Pancreas (tissue), 10 donors: ENCODE measurements around the gene MTTP. TPM values are rescaled to one million over a fixed set of nuclear protein-coding genes. Genes with fewer than 3 reads are reported as not detected.

Source experiments
- ATAC-seq, 4 donors: fragments of 200-7000 bp; cut with Tn5 transposase; one replicate each; pipeline versions ENCODE4 v1.8.0 to v1.9.1; 2020; ENCODE audit warnings: mild to moderate bottlenecking in 4 of 4, moderate library complexity in 4 of 4
- DNase-seq, 6 donors: peaks; one replicate each; pipeline ENCODE4 v3.0.0-alpha.2; 2020
- FAIRE-seq: peaks from 2 replicates; lab custom pipeline; 2012; peaks lifted over from hg19 to GRCh38; lab: Jason Lieb, UNC
- H3K27ac ChIP-seq, 4 donors: fragments of 200-600 bp; sonication (generic); 1 replicate in 3 of 4; 2 replicates in 1 of 4; pipeline versions ENCODE4 v1.5.0 to v1.8.0; 2020
- H3K27me3 ChIP-seq, 4 donors: fragments of 200-600 bp; one replicate each; pipeline ENCODE4 v1.8.0; 2021
- H3K36me3 ChIP-seq, 3 donors: fragments of 200-600 bp; sonication (generic) in 1 of 3; one replicate each; pipeline versions ENCODE4 v1.5.0 to v1.8.0; 2020 to 2021
- H3K4me1 ChIP-seq, 3 donors: fragments of 200-600 bp; one replicate each; pipeline ENCODE4 v1.8.0; 2021
- H3K4me3 ChIP-seq, 4 donors: fragments of 200-600 bp; sonication (generic) in 2 of 4; one replicate each; pipeline versions ENCODE4 v1.5.0 to v1.8.0; 2020 to 2021
- H3K9me3 ChIP-seq, 4 donors: fragments of 200-600 bp; one replicate each; pipeline ENCODE4 v1.8.0; 2021
- CTCF ChIP-seq, 4 donors: fragments of 200-600 bp; sonication (generic) in 3 of 4; IDR thresholded peaks; one replicate each; pipeline versions ENCODE4 v1.5.0 to v1.8.0; 2021; ENCODE audit warnings: antibody characterized with exemption in 4 of 4
- WGBS, 2 donors: extraction: QIAGEN DNeasy Blood & Tissue Kit; methylation state at CpG; one replicate each; pipeline ENCODE4 v1.1.7; 2013; 5-methylcytosine and 5-hydroxymethylcytosine counted together
- intact Hi-C, 3 donors: fragments of 100-400 bp; cut with DNase I; formaldehyde crosslinking; loops; one replicate each; pipeline versions ENCODE4 v1.11.1 to v1.14.2; 2022
- polyA plus RNA-seq, 2 donors: library from polyadenylated mRNA; stranded (reverse); fragments of 200-250 nt; gene quantifications; one replicate each; pipeline ENCODE4 v1.2.3, GENCODE V29; 2013
- total RNA-seq, 6 donors: library from RNA; stranded (reverse); fragmentation: NEBNext Ultra II Directional in 4 of 6; extraction: Animal tissue kit (Norgen Biotek cat#: 25700) in 4 of 6; gene quantifications; one replicate each; pipeline versions ENCODE4 v1.2.1 to v1.2.4, GENCODE V29; 2021 to 2023
- donor health status: healthy with polysubstance abuse.
- donor health status: DM: no; HTN: no; CAD: no; lungs with moderate emphysema.
- donor health status: DM: no; HTN: no; CAD: no.
- donor health status: control.
- donor health status: control.
- donor health status: Bipolar disorder and iron deficiency.
- donor health status: DM: yes; HTN: yes; CAD: no.
- donor health status: DM: no; HTN: no; CAD: no.
- donor health status: DM: no; HTN: no; CAD: no.
- donor health status: DM: yes; HTN: yes; CAD: no.

The MTTP gene
- total and polyA plus RNA-seq, 8 donors: 0.04 to 0.28 (median 0.05) TPM; not detected in 5

- no peak for DNase-seq
- no peak for FAIRE-seq
- H3K27me3 ChIP-seq: no peaks in the 10 kb centered on the region
- TF ChIP-seq CTCF (IDR thresholded peaks at IDR 0.05): no peak
- H3K9me3 ChIP-seq: no peaks in the 10 kb centered on the region
- ATAC-seq: peak in 1 of 4 donors; percentile 50
- H3K27ac ChIP-seq: peak overlapping the region in 2 of 4 donors; percentile 1 to 10
- H3K4me3 ChIP-seq: no peak overlapping the region
- H3K36me3 ChIP-seq: no peaks in the 10 kb centered on the region
- intact Hi-C loops: no loop called here
- H3K4me1 ChIP-seq: peaks cover 0 to 6% (median 0%) of the 10 kb centered on the region in 3 donors
Measured at GRCh38 chr4:99587309-99587708, 12.7 kb downstream of the MTTP start.

- peaks cover 0 to 6% (median 0%) of the 10 kb centered on the region in 3 donors for H3K4me1 ChIP-seq
- WGBS, 2 donors: 28 to 31% methylated on average over 1 of the region's 1 CpG
- intact Hi-C loops: no loop called here
Measured at GRCh38 chr4:99587803-99588202, 13.2 kb downstream of the MTTP start.

DNA sequence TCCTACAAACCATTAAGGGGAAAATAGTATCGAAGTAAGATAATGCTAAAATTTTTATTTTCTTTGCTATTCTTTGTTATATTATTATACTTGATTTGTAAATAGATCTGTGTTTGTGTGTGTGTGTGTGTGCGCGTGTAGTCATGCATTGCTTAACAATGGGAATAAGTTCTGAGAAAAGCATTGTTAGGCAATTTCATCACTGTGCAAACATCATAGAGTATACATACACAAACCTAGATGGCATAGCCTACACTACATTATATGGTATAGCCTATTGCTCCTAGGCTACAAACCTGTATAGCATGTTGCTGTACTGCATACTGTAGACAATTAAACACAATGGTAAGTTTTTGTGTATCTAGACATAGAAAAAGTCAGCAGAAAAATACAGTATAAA is 17.1 kb downstream of the MTTP start:
- Histone ChIP-seq H3K27me3 (no peaks in the 10 kb centered on the region), H3K4me3 (no peak overlapping the region), H3K36me3 (no peaks in the 10 kb centered on the region), H3K4me1 (peaks cover 0 to 6% (median 0%) of the 10 kb centered on the region in 3 donors), H3K27ac (no peak overlapping the region), H3K9me3 (no peaks in the 10 kb centered on the region)
- no peak for FAIRE-seq
- no peak for TF ChIP-seq CTCF (IDR thresholded peaks at IDR 0.05)
- 86 to 93% methylated on average over 3 of the region's 3 CpGs for WGBS, 2 donors
- ATAC-seq: no peak
- DNase-seq: no peak
- intact Hi-C loops: no loop called here

More at GRCh38 chr4:99587803-99588202, 13.2 kb downstream of the MTTP start:
- Histone ChIP-seq H3K4me3 (no peak overlapping the region), H3K27ac (peak overlapping the region in 2 of 4 donors; percentile 10 to 25), H3K9me3 (no peaks in the 10 kb centered on the region), H3K27me3 (no peaks in the 10 kb centered on the region), H3K36me3 (no peaks in the 10 kb centered on the region)
- ATAC-seq: peak in 2 of 4 donors; percentile 62 to 86
- no peak for FAIRE-seq
- DNase-seq: no peak
- TF ChIP-seq CTCF (IDR thresholded peaks at IDR 0.05): no peak

GRCh38 chr4:99593781-99594641 is 19.4 kb downstream of the MTTP start:
- Histone ChIP-seq H3K4me1 (no peaks in the 10 kb centered on the region), H3K36me3 (no peaks in the 10 kb centered on the region), H3K27ac (no peak overlapping the region), H3K9me3 (no peaks in the 10 kb centered on the region), H3K4me3 (no peak overlapping the region), H3K27me3 (no peaks in the 10 kb centered on the region)
- TF ChIP-seq CTCF (IDR thresholded peaks at IDR 0.05): no peak
- intact Hi-C loops: no loop called here
- FAIRE-seq: no peak
- ATAC-seq: peak in 2 of 4 donors; percentile 37 to 46
- DNase-seq: no peak
- 22 to 30% methylated on average over 4 of the region's 4 CpGs for WGBS, 2 donors

DNA sequence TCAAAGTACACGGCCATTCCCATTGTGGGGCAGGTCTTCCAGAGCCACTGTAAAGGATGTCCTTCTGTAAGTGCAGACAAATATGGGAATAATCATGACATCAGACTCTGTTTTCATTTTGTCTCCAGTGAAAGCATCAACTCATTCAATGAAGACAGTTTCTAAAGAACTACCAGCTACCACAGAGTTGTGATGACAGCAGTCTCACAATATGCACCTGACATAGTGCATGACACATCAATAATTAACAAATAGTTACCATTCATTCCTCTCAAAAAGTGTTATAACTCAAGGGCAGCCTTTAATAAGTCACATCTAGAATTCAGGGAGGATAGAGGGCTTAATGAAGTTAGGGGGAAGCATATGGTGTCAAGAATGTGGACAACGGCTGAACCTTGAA is 20.2 kb downstream of the MTTP start:
- H3K27ac ChIP-seq: no peak overlapping the region
- H3K27me3 ChIP-seq: no peaks in the 10 kb centered on the region
- DNase-seq: no peak
- H3K4me1 ChIP-seq: no peaks in the 10 kb centered on the region
- WGBS, 2 donors: 77 to 89% methylated on average over 2 of the region's 2 CpGs
- H3K4me3 ChIP-seq: no peak overlapping the region
- TF ChIP-seq CTCF (IDR thresholded peaks at IDR 0.05): no peak
- no peaks in the 10 kb centered on the region for H3K36me3 ChIP-seq
- ATAC-seq: no peak
- H3K9me3 ChIP-seq: no peaks in the 10 kb centered on the region
- intact Hi-C loops: no loop called here
- no peak for FAIRE-seq
